Astrocyte (in vitro differentiated cells and primary cell): Measurements from ENCODE around the gene P3H1.

Experiments used
- EZH2 ChIP-seq: IDR thresholded peaks from 2 replicates; pipeline ENCODE4 v1.6.1; 2012; ENCODE audit warnings: mild to moderate bottlenecking, low read length, inconsistent platforms; ENCODE audit not compliant: insufficient read depth
- TF ChIP-seq, protein P1 (sequence below): IDR thresholded peaks from 2 replicates; pipeline ENCODE4 v1.5.1; 2011; ENCODE audit warnings: low read depth, mild to moderate bottlenecking, inconsistent platforms, low read length, moderate library complexity; ENCODE audit not compliant: insufficient read depth

DNA sequence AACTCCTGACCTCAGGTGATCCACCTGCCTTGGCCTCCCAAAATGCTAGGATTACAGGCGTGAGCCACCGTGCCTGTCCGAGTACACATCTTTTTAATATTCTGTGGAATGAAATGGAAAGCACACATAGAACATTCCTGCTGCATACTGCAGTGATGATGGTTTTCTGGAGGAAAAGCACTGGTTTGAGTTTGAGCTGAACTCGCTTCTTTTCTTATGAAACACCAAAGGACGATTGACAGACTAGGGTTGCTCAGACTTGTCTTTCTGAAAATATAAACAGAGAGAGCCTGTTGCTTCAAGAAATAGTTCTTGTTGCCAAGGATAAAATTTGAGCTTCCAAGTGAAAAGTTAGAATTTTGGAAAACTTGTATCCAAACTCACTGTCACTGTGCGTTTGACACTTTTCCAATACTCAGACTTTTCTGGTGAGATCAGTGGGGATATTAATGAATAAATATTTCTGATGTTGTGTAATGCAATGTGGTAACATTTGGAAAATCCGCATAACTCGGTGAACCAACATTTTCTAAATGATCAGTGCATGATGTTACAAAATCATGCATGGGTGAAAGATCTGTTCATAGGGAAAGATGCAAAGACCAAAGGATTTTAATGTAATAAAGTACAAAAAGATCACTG lies 35.1 kb upstream of the P3H1 start:
- TF ChIP-seq, protein P1, sequence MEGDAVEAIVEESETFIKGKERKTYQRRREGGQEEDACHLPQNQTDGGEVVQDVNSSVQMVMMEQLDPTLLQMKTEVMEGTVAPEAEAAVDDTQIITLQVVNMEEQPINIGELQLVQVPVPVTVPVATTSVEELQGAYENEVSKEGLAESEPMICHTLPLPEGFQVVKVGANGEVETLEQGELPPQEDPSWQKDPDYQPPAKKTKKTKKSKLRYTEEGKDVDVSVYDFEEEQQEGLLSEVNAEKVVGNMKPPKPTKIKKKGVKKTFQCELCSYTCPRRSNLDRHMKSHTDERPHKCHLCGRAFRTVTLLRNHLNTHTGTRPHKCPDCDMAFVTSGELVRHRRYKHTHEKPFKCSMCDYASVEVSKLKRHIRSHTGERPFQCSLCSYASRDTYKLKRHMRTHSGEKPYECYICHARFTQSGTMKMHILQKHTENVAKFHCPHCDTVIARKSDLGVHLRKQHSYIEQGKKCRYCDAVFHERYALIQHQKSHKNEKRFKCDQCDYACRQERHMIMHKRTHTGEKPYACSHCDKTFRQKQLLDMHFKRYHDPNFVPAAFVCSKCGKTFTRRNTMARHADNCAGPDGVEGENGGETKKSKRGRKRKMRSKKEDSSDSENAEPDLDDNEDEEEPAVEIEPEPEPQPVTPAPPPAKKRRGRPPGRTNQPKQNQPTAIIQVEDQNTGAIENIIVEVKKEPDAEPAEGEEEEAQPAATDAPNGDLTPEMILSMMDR: no peak
- TF ChIP-seq EZH2: no peak
